Activated naive CD4-positive, alpha-beta T cell treated with anti-CD3 and anti-CD28 coated beads, Interleukin-2, amount 50 U/mL, for 72 hours (primary cell): Measurements from ENCODE around the gene ARHGAP27. TPM values are rescaled to one million over a fixed set of nuclear protein-coding genes. Genes with fewer than 3 reads are reported as not detected.

Experiments
- ATAC-seq, 2 donors: fragments of 150-1000 bp; cut with Tn5 transposase; 2 replicates each; pipeline ENCODE4 v1.10.0; 2021; ENCODE audit warnings: mild to moderate bottlenecking in 2 of 2, moderate library complexity in 2 of 2
- DNase-seq, 2 donors: peaks; one replicate each; pipeline ENCODE4 v3.0.0; 2021 to 2022; ENCODE audit warnings: low spot score in 2 of 2
- H3K27ac Mint-ChIP-seq, 2 donors: one replicate each; pipeline ENCODE4 v1.8.0; 2022; ENCODE audit warnings: mild to moderate bottlenecking in 2 of 2, mixed read lengths in 2 of 2
- H3K36me3 Mint-ChIP-seq, 2 donors: one replicate each; pipeline ENCODE4 v1.8.0; 2022; ENCODE audit warnings: mixed read lengths in 2 of 2
- H3K9me3 Mint-ChIP-seq, 2 donors: one replicate each; pipeline ENCODE4 v1.8.0; 2022; ENCODE audit warnings: mixed read lengths in 2 of 2
- total RNA-seq, 2 donors: library from RNA; stranded (reverse); gene quantifications; one replicate each; pipeline ENCODE4 v1.2.3, GENCODE V29; 2022

ARHGAP27 gene
- total RNA-seq, 2 donors from 2014 or later, result 49.7 to 55.1 TPM

GRCh38 chr17:45403906-45404490, 28.7 kb downstream of the ARHGAP27 start:
- Mint-ChIP-seq H3K36me3 (peaks cover 8 to 14% of the 10 kb centered on the region in 2 donors), H3K27ac (peak overlapping the region; percentile 35 to 44), H3K9me3 (no peaks in the 10 kb centered on the region)
- DNase-seq (no peak), ATAC-seq (no peak)

DNA sequence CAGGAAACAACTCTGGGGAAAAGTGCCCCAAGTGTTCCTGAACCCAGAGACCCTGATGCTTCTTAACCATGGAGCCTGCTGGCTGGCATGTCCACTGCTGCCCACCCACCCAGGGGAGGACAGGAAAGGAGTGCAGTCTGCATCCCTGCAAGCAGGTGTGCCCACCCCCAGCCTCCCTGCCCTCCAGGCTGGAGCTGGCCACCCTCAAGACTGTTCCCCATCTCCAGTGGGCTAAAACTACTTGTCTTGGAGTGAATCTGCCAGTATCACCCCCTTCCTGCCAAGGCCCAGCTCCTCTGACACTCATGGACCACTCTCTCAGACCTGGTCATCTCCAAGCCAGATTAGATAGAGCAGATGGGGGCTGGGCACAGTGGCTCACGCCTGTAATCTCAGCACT, 29.8 kb downstream of the ARHGAP27 start:
- H3K9me3 Mint-ChIP-seq, result no peaks in the 10 kb centered on the region
- no peak for DNase-seq
- ATAC-seq, result no peak
- H3K36me3 Mint-ChIP-seq, result peaks cover 3 to 4% of the 10 kb centered on the region in 2 donors
- no peak overlapping the region for H3K27ac Mint-ChIP-seq

DNA sequence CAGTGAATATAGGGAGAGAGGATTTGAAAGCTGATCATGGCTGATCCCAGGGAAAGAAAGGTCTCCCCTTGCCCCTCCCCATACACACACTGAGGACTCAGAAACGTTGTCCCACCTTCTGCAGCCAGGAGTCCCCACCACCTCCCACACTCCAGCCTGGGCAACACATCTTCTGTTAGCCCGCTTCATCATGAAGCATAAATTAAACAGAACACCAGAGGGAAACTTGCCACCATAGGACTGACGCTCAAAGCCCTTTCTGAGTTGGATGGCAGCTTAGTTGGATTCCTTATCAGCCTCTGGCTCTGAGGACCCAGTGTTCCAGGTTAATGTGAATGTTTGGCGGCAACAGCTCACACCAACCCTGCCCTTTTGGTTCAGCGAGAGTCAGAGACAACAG, 33.9 kb downstream of the ARHGAP27 start:
- DNase-seq, result no peak
- H3K36me3 Mint-ChIP-seq, result no peaks in the 10 kb centered on the region
- ATAC-seq, result no peak
- H3K9me3 Mint-ChIP-seq, result no peaks in the 10 kb centered on the region
- peak overlapping the region; percentile 11 to 81 for H3K27ac Mint-ChIP-seq

GRCh38 chr17:45397796-45398195, 34.9 kb downstream of the ARHGAP27 start:
- Mint-ChIP-seq H3K36me3 (no peaks in the 10 kb centered on the region), H3K27ac (no peak overlapping the region), H3K9me3 (no peaks in the 10 kb centered on the region)
- ATAC-seq (no peak), DNase-seq (no peak)

GRCh38 chr17:45396496-45397205, 36.0 kb downstream of the ARHGAP27 start:
- Mint-ChIP-seq H3K9me3 (no peaks in the 10 kb centered on the region), H3K36me3 (no peaks in the 10 kb centered on the region)
- no peak for ATAC-seq

GRCh38 chr17:45395569-45396415, 36.9 kb downstream of the ARHGAP27 start:
- H3K27ac Mint-ChIP-seq, result no peak overlapping the region
- no peaks in the 10 kb centered on the region for H3K36me3 Mint-ChIP-seq
- ATAC-seq (no peak), DNase-seq (no peak)
- H3K9me3 Mint-ChIP-seq, result no peaks in the 10 kb centered on the region

More at GRCh38 chr17:45396496-45397205, 36.0 kb downstream of the ARHGAP27 start:
- no peak overlapping the region for H3K27ac Mint-ChIP-seq
- DNase-seq, result no peak

GRCh38 chr17:45394913-45395568, 37.6 kb downstream of the ARHGAP27 start:
- Mint-ChIP-seq H3K36me3 (no peaks in the 10 kb centered on the region), H3K9me3 (no peaks in the 10 kb centered on the region), H3K27ac (no peak overlapping the region)
- ATAC-seq (peak; percentile 35 to 51), DNase-seq (peak in 1 of 2 donors; percentile 40)

GRCh38 chr17:45394564-45394912, 38.1 kb downstream of the ARHGAP27 start:
- no peak for ATAC-seq
- Mint-ChIP-seq H3K9me3 (no peaks in the 10 kb centered on the region), H3K36me3 (no peaks in the 10 kb centered on the region), H3K27ac (peak overlapping the region in 1 of 2 donors; percentile 50)
- no peak for DNase-seq

DNA sequence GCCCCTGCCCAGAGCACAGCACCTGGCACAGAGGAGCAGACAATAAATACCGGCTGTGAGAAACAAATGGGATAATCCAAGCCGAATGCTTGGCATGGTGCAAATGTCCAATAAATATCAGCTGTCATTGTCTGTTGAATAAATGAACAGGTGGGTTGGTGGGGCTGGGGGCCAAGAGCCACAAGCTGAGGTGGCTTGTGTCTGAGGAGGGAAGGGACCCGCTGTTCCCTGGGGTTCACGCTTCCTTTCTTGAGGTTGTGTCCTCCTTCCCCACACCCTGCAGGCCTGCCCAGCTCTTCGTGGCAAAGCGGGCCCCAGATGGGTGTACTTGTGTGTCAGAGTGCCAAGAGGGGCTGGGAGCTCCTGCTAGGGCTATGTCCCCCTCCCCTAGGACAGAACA, 38.6 kb downstream of the ARHGAP27 start:
- Mint-ChIP-seq H3K27ac (peak overlapping the region in 1 of 2 donors; percentile 36), H3K36me3 (no peaks in the 10 kb centered on the region), H3K9me3 (no peaks in the 10 kb centered on the region)
- DNase-seq, result no peak
- no peak for ATAC-seq

DNA sequence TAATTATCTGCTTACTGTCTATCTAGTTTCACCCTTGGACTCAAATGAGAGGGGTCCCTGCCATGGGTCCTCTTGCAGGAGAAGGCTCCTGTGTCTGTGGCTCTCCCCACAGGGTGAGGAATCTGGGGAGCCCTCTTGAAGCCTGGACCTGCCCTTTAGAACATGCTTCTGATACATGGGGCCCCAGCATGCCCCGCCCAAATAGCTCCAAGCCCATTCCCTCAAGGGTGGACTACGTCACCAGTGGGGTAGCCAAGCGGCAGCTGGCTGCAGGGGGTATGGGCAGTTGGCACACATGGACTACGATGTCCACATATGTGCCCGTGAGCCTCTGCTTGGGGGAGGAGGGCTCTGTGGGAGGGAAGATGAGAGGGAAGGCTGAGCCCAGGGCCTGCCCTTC, 39.3 kb downstream of the ARHGAP27 start:
- DNase-seq, result no peak
- Mint-ChIP-seq H3K9me3 (no peaks in the 10 kb centered on the region), H3K36me3 (no peaks in the 10 kb centered on the region), H3K27ac (no peak overlapping the region)
- no peak for ATAC-seq

- ATAC-seq (peak in 1 of 2 donors; percentile 34), DNase-seq (no peak)
- Mint-ChIP-seq H3K36me3 (no peaks in the 10 kb centered on the region), H3K9me3 (no peaks in the 10 kb centered on the region), H3K27ac (no peak overlapping the region)
These were observed 40.8 kb downstream of the ARHGAP27 start for GRCh38 chr17:45391918-45392317.

DNA sequence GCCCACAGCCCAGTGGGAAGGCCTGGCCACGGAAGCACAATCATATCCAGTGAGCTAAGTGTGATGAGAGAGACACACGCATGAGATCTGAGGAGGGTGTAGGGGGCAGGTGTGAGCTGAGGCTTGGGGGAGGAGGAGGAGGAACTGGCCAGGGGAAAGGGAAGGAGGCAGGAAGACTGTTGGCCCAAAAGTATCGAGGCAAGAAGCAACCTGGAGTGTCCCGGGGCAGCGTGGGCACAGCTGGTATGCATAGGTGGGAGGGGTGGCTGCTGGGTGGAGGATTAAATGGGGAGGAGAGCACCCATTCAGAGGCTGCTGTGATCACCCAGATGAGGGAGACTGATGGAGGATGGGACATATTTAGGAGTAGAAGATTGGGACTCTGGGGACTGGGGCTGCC, 41.4 kb downstream of the ARHGAP27 start:
- no peaks in the 10 kb centered on the region for H3K9me3 Mint-ChIP-seq
- no peak overlapping the region for H3K27ac Mint-ChIP-seq
- no peak for DNase-seq
- ATAC-seq, result no peak
- H3K36me3 Mint-ChIP-seq, result no peaks in the 10 kb centered on the region

- DNase-seq (no peak), ATAC-seq (no peak)
- Mint-ChIP-seq H3K27ac (no peak overlapping the region), H3K9me3 (no peaks in the 10 kb centered on the region), H3K36me3 (no peaks in the 10 kb centered on the region)
These were observed 43.3 kb downstream of the ARHGAP27 start for GRCh38 chr17:45389354-45389753.

GRCh38 chr17:45388604-45389325, 43.9 kb downstream of the ARHGAP27 start:
- no peaks in the 10 kb centered on the region for H3K36me3 Mint-ChIP-seq
- ATAC-seq, result peak in 1 of 2 donors; percentile 12
- DNase-seq, result no peak
- H3K9me3 Mint-ChIP-seq, result no peaks in the 10 kb centered on the region
- H3K27ac Mint-ChIP-seq, result no peak overlapping the region

GRCh38 chr17:45387739-45388138, 44.9 kb downstream of the ARHGAP27 start:
- ATAC-seq (no peak), DNase-seq (no peak)
- Mint-ChIP-seq H3K9me3 (no peaks in the 10 kb centered on the region), H3K27ac (no peak overlapping the region), H3K36me3 (no peaks in the 10 kb centered on the region)

DNA sequence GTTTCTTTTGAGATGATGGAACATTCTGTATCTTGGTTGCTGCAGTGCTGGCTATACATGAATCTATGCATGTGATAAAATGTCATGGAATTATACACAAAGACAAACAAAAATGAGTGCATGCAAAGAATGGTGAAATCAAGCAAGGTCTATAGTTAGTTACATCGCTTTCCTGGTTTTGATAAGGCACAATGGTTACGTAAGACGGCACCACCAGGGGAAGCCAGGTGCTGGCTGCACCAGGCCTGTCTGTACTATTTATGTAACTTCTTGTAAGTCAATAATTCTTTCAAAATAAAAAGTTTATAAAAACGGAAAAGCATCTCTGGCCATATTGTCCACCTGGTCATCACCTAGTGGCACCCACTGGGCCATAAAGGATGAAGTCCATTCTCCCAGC, 46.5 kb downstream of the ARHGAP27 start:
- ATAC-seq (no peak), DNase-seq (no peak)
- no peaks in the 10 kb centered on the region for H3K36me3 Mint-ChIP-seq
- no peaks in the 10 kb centered on the region for H3K9me3 Mint-ChIP-seq
- no peak overlapping the region for H3K27ac Mint-ChIP-seq
